Skeletal muscle tissue (tissue), 5 donors: ENCODE data around the gene MLH1. TPM values are rescaled to one million over a fixed set of nuclear protein-coding genes. Genes with fewer than 3 reads are reported as not detected.

Experiments
- H3K27ac ChIP-seq: one replicate; pipeline ENCODE4 v1.7.0; 2013; ENCODE audit warnings: mild to moderate bottlenecking, low read depth, low read length, inconsistent platforms
- H3K27me3 ChIP-seq, 3 donors: one replicate each; pipeline ENCODE4 v1.7.0; 2013; ENCODE audit warnings: low read length in 3 of 3; ENCODE audit not compliant: control insufficient read depth in 3 of 3, insufficient read depth in 3 of 3
- H3K36me3 ChIP-seq, 3 donors: one replicate each; pipeline ENCODE4 v1.7.0; 2013; ENCODE audit warnings: low read length in 3 of 3; ENCODE audit not compliant: control insufficient read depth in 3 of 3, insufficient read depth in 3 of 3
- H3K4me1 ChIP-seq, 3 donors: one replicate each; pipeline ENCODE4 v1.7.0; 2013; ENCODE audit warnings: low read length in 3 of 3, mild to moderate bottlenecking in 3 of 3; ENCODE audit not compliant: control insufficient read depth in 3 of 3, insufficient read depth in 3 of 3
- H3K4me3 ChIP-seq, 3 donors: one replicate each; pipeline ENCODE4 v1.7.0; 2013; ENCODE audit warnings: low read length in 3 of 3
- H3K9ac ChIP-seq, 3 donors: one replicate each; pipeline ENCODE4 v1.7.0; 2013; ENCODE audit warnings: low read length in 3 of 3, mild to moderate bottlenecking in 3 of 3, moderate library complexity in 2 of 3, low read depth in 1 of 3
- H3K9me3 ChIP-seq, 3 donors: one replicate each; pipeline ENCODE4 v1.7.0; 2013; ENCODE audit warnings: low read length in 3 of 3; ENCODE audit not compliant: control insufficient read depth in 3 of 3
- small RNA-seq: library from RNA; depleted of rRNA; stranded (forward); fragments of <200 nt; gene quantifications from one replicate; pipeline ENCODE3, GENCODE V24; 2014
- total RNA-seq: library from RNA; depleted of rRNA; stranded (reverse); fragments of >200 nt; gene quantifications from one replicate; pipeline ENCODE4 v1.2.3, GENCODE V29; 2014
- donor health status: Osteomylitis.

The MLH1 gene
- total RNA-seq, 1 donor from 2014 or later, result 53.8 TPM

GRCh38 chr3:37096975-37097374, 103.7 kb downstream of the MLH1 start:
- Histone ChIP-seq H3K4me1 (no peaks in the 10 kb centered on the region), H3K4me3 (no peak overlapping the region), H3K36me3 (peaks cover 0 to 10% (median 8%) of the 10 kb centered on the region in 3 donors), H3K27me3 (no peaks in the 10 kb centered on the region), H3K9ac (no peak overlapping the region), H3K9me3 (no peaks in the 10 kb centered on the region), H3K27ac (no peak overlapping the region)

- no peaks in the 10 kb centered on the region for H3K4me1 ChIP-seq
- no peaks in the 10 kb centered on the region for H3K27me3 ChIP-seq
- no peak overlapping the region for H3K27ac ChIP-seq
- H3K9me3 ChIP-seq, result no peaks in the 10 kb centered on the region
- H3K36me3 ChIP-seq, result peaks cover 0 to 10% (median 5%) of the 10 kb centered on the region in 3 donors
- no peak overlapping the region for H3K4me3 ChIP-seq
- H3K9ac ChIP-seq, result no peak overlapping the region
Measured at GRCh38 chr3:37097776-37098175, 104.5 kb downstream of the MLH1 start.

DNA sequence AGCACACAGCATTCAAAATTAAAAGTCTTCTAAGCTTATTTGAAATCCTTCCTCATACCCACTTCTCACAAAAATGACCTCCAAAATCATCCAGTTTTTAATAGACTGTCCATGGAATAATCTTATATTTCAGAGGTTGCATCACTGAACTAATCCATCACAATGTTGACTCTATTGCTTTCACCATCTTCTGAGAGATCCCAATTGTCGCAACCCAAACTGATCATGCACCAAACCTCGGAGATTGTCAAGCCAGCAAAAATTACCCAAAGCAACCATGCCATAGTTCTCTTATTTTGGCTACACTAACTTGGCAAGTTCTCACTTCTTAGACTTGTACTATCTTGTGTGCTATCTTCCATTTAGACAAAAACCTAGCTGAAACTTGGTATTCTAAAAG, 105.6 kb downstream of the MLH1 start:
- Histone ChIP-seq H3K4me1 (no peaks in the 10 kb centered on the region), H3K36me3 (peaks cover 0 to 2% (median 0%) of the 10 kb centered on the region in 3 donors), H3K9me3 (no peaks in the 10 kb centered on the region), H3K27ac (no peak overlapping the region), H3K4me3 (no peak overlapping the region), H3K27me3 (no peaks in the 10 kb centered on the region), H3K9ac (no peak overlapping the region)

DNA sequence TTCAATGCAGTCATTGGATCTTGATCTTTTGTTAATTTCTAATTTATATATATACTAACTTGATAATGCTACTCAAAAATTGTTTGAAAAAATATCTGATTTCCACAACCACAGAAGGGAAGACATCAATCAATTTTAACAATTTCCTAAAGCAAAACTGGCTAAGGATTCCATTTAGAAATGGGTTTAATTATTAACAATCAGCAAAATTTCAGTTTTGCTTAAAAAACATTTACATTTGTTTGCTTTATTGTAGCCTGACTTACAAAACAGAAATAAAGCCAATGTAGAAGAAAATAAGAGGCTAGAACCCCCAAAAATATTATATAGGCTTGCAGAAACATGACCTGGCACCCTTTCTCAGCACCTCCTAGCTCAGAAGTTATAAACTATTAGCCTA, 106.2 kb downstream of the MLH1 start:
- no peaks in the 10 kb centered on the region for H3K4me1 ChIP-seq
- H3K9ac ChIP-seq, result no peak overlapping the region
- no peak overlapping the region for H3K4me3 ChIP-seq
- no peak overlapping the region for H3K27ac ChIP-seq
- H3K27me3 ChIP-seq, result no peaks in the 10 kb centered on the region
- H3K36me3 ChIP-seq, result peaks cover 0 to 2% (median 0%) of the 10 kb centered on the region in 3 donors
- H3K9me3 ChIP-seq, result no peaks in the 10 kb centered on the region

- Histone ChIP-seq H3K4me3 (no peak overlapping the region), H3K27ac (no peak overlapping the region), H3K9me3 (no peaks in the 10 kb centered on the region), H3K4me1 (no peaks in the 10 kb centered on the region), H3K27me3 (no peaks in the 10 kb centered on the region), H3K36me3 (peaks cover 0 to 7% (median 0%) of the 10 kb centered on the region in 3 donors), H3K9ac (no peak overlapping the region)
Measured at GRCh38 chr3:37100411-37100810, 107.1 kb downstream of the MLH1 start.

Small RNAs within 50 kb of the gene (small RNA-seq; reads per million reads assigned to genes)
- gene RF00019, result not detected
- not detected for gene RNU6ATAC4P

Other genes with a start within 250 kb of the MLH1 start
- 2.6 TPM for gene DCLK3, start 229.0 kb upstream of the MLH1 start, total RNA-seq
- 5.7 TPM for gene TRANK1, start 48.5 kb upstream of the MLH1 start, total RNA-seq
- gene EPM2AIP1, start 387 bp upstream of the MLH1 start, total RNA-seq, result 22.4 TPM
- gene LRRFIP2, start 181.1 kb downstream of the MLH1 start, total RNA-seq, result 33.9 TPM
- gene GOLGA4, start 249.8 kb downstream of the MLH1 start, total RNA-seq, result 32.9 TPM